ENCODE results near the gene CWC15.

DNA sequence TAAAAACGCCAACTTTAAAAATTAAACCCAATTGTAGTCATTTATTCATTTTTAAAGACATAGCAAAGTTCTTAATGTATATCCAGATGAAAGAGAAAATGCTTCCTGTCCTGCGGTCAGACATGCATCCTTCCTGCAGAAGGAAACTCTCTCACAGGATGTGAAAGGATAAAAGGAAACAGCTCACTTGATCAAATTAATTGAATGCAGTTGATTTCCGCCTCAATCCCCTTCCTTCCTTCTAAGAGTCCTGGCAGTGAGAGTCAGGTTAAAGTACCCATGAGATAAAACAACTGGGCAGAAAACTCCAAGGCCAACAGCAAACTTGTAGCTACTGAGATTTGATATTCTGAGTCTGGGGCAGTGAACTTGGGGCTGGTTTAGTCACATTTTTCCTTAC is 38.5 kb downstream of the CWC15 start:
- TF ChIP-seq, protein P1, sequence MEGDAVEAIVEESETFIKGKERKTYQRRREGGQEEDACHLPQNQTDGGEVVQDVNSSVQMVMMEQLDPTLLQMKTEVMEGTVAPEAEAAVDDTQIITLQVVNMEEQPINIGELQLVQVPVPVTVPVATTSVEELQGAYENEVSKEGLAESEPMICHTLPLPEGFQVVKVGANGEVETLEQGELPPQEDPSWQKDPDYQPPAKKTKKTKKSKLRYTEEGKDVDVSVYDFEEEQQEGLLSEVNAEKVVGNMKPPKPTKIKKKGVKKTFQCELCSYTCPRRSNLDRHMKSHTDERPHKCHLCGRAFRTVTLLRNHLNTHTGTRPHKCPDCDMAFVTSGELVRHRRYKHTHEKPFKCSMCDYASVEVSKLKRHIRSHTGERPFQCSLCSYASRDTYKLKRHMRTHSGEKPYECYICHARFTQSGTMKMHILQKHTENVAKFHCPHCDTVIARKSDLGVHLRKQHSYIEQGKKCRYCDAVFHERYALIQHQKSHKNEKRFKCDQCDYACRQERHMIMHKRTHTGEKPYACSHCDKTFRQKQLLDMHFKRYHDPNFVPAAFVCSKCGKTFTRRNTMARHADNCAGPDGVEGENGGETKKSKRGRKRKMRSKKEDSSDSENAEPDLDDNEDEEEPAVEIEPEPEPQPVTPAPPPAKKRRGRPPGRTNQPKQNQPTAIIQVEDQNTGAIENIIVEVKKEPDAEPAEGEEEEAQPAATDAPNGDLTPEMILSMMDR (tag by site-specific recombination; IDR thresholded peaks at IDR 0.05), result no peak
- no peak for TF ChIP-seq ZNF24 (tag by site-specific recombination; IDR thresholded peaks at IDR 0.05)
- TF ChIP-seq ZNF335 (tag by site-specific recombination; conservative IDR thresholded peaks at IDR 0.05), result no peak
- no peak for TF ChIP-seq ZNF174 (tag by site-specific recombination; IDR thresholded peaks at IDR 0.05)
- no peak for TF ChIP-seq ZNF121 (tag by site-specific recombination; IDR thresholded peaks at IDR 0.05)
- TF ChIP-seq, protein P2, sequence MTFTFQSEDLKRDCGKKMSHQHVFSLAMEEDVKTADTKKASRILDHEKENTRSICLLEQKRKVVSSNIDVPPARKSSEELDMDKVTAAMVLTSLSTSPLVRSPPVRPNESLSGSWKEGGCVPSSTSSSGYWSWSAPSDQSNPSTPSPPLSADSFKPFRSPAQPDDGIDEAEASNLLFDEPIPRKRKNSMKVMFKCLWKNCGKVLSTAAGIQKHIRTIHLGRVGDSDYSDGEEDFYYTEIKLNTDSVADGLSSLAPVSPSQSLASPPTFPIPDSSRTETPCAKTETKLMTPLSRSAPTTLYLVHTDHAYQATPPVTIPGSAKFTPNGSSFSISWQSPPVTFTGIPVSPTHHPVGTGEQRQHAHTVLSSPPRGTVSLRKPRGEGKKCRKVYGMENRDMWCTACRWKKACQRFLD (tag by site-specific recombination; IDR thresholded peaks at IDR 0.05), result no peak
- TF ChIP-seq ZNF239 (tag by site-specific recombination; IDR thresholded peaks at IDR 0.05), result no peak
- TF ChIP-seq, protein P3, sequence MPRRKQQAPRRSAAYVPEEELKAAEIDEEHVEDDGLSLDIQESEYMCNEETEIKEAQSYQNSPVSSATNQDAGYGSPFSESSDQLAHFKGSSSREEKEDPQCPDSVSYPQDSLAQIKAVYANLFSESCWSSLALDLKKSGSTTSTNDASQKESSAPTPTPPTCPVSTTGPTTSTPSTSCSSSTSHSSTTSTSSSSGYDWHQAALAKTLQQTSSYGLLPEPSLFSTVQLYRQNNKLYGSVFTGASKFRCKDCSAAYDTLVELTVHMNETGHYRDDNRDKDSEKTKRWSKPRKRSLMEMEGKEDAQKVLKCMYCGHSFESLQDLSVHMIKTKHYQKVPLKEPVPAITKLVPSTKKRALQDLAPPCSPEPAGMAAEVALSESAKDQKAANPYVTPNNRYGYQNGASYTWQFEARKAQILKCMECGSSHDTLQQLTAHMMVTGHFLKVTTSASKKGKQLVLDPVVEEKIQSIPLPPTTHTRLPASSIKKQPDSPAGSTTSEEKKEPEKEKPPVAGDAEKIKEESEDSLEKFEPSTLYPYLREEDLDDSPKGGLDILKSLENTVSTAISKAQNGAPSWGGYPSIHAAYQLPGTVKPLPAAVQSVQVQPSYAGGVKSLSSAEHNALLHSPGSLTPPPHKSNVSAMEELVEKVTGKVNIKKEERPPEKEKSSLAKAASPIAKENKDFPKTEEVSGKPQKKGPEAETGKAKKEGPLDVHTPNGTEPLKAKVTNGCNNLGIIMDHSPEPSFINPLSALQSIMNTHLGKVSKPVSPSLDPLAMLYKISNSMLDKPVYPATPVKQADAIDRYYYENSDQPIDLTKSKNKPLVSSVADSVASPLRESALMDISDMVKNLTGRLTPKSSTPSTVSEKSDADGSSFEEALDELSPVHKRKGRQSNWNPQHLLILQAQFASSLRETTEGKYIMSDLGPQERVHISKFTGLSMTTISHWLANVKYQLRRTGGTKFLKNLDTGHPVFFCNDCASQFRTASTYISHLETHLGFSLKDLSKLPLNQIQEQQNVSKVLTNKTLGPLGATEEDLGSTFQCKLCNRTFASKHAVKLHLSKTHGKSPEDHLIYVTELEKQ (tag by site-specific recombination; IDR thresholded peaks at IDR 0.05; ENCODE audit: borderline replicate concordance), result no peak
- TF ChIP-seq, protein P4, sequence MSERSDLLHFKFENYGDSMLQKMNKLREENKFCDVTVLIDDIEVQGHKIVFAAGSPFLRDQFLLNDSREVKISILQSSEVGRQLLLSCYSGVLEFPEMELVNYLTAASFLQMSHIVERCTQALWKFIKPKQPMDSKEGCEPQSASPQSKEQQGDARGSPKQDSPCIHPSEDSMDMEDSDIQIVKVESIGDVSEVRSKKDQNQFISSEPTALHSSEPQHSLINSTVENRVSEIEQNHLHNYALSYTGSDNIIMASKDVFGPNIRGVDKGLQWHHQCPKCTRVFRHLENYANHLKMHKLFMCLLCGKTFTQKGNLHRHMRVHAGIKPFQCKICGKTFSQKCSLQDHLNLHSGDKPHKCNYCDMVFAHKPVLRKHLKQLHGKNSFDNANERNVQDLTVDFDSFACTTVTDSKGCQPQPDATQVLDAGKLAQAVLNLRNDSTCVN (tag by site-specific recombination; optimal IDR thresholded peaks at IDR 0.05), result no peak
- TF ChIP-seq HOXA7 (CRISPR knock-in tag; IDR thresholded peaks at IDR 0.05; ENCODE audit: borderline replicate concordance), result no peak
- TF ChIP-seq, protein P5, sequence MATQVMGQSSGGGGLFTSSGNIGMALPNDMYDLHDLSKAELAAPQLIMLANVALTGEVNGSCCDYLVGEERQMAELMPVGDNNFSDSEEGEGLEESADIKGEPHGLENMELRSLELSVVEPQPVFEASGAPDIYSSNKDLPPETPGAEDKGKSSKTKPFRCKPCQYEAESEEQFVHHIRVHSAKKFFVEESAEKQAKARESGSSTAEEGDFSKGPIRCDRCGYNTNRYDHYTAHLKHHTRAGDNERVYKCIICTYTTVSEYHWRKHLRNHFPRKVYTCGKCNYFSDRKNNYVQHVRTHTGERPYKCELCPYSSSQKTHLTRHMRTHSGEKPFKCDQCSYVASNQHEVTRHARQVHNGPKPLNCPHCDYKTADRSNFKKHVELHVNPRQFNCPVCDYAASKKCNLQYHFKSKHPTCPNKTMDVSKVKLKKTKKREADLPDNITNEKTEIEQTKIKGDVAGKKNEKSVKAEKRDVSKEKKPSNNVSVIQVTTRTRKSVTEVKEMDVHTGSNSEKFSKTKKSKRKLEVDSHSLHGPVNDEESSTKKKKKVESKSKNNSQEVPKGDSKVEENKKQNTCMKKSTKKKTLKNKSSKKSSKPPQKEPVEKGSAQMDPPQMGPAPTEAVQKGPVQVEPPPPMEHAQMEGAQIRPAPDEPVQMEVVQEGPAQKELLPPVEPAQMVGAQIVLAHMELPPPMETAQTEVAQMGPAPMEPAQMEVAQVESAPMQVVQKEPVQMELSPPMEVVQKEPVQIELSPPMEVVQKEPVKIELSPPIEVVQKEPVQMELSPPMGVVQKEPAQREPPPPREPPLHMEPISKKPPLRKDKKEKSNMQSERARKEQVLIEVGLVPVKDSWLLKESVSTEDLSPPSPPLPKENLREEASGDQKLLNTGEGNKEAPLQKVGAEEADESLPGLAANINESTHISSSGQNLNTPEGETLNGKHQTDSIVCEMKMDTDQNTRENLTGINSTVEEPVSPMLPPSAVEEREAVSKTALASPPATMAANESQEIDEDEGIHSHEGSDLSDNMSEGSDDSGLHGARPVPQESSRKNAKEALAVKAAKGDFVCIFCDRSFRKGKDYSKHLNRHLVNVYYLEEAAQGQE (tag by site-specific recombination; IDR thresholded peaks at IDR 0.05), result no peak
- TF ChIP-seq FEZF1 (tag by site-specific recombination; IDR thresholded peaks at IDR 0.05), result no peak
- TF ChIP-seq GLIS1 (tag by site-specific recombination; IDR thresholded peaks at IDR 0.05), result no peak

Data from HEK293 (cell line).